ENCODE results near the gene ARHGAP9. TPM values are rescaled to one million over a fixed set of nuclear protein-coding genes. Genes with fewer than 3 reads are reported as not detected.

ARHGAP9 gene
- total RNA-seq, 1 donor from 2014 or later: 102 TPM

- Mint-ChIP-seq H3K27ac (no peak overlapping the region), H3K9me3 (no peaks in the 10 kb centered on the region), H3K27me3 (ENCODE audit: insufficient read depth) (peaks cover 21% of the 10 kb centered on the region), H3K36me3 (ENCODE audit: low read depth) (no peaks in the 10 kb centered on the region), H3K4me1 (ENCODE audit: low read depth) (peaks cover 60% of the 10 kb centered on the region), H3K4me3 (peak overlapping the region; percentile 86)
- DNase-seq (ENCODE audit: low spot score): no peak
- intact Hi-C loops (cut with micrococcal nuclease): no loop called here
These were observed 18.3 kb downstream of the ARHGAP9 start for GRCh38 chr12:57461276-57461916.

- DNase-seq (ENCODE audit: low spot score): no peak
- intact Hi-C loops (cut with micrococcal nuclease): no loop called here
These were observed 18.8 kb downstream of the ARHGAP9 start for GRCh38 chr12:57460841-57461275.

GRCh38 chr12:57460468-57460784 is 19.2 kb downstream of the ARHGAP9 start:
- no peaks in the 10 kb centered on the region for H3K36me3 Mint-ChIP-seq (ENCODE audit: low read depth)
- peak overlapping the region; percentile 34 for H3K27ac Mint-ChIP-seq
- peaks cover 68% of the 10 kb centered on the region for H3K4me1 Mint-ChIP-seq (ENCODE audit: low read depth)
- H3K27me3 Mint-ChIP-seq (ENCODE audit: insufficient read depth): peaks cover 21% of the 10 kb centered on the region
- intact Hi-C loops (cut with micrococcal nuclease): no loop called here
- DNase-seq (ENCODE audit: low spot score): no peak
- H3K9me3 Mint-ChIP-seq: no peaks in the 10 kb centered on the region
- H3K4me3 Mint-ChIP-seq: peak overlapping the region; percentile 85

More at GRCh38 chr12:57460841-57461275, 18.8 kb downstream of the ARHGAP9 start:
- H3K27ac Mint-ChIP-seq: no peak overlapping the region
- H3K9me3 Mint-ChIP-seq: no peaks in the 10 kb centered on the region
- H3K4me1 Mint-ChIP-seq (ENCODE audit: low read depth): peaks cover 65% of the 10 kb centered on the region
- H3K4me3 Mint-ChIP-seq: peak overlapping the region; percentile 85
- H3K27me3 Mint-ChIP-seq (ENCODE audit: insufficient read depth): peaks cover 21% of the 10 kb centered on the region
- H3K36me3 Mint-ChIP-seq (ENCODE audit: low read depth): no peaks in the 10 kb centered on the region

- peak within 1 kb of the TSS; percentile 93 for H3K27ac Mint-ChIP-seq
- peaks cover 66% of the 10 kb centered on the region for H3K4me1 Mint-ChIP-seq (ENCODE audit: low read depth)
- peaks cover 21% of the 10 kb centered on the region for H3K27me3 Mint-ChIP-seq (ENCODE audit: insufficient read depth)
- no peak for DNase-seq (ENCODE audit: low spot score)
- intact Hi-C loops (cut with micrococcal nuclease): loop anchor here (1.0 kb wide), 9 partner anchors 27 to 247 kb away; partner anchors contain the start of genes DCTN2, DDIT3 and R3HDM2
- peak within 1 kb of the TSS; percentile 94 for H3K4me3 Mint-ChIP-seq
- no peaks in the 10 kb centered on the region for H3K36me3 Mint-ChIP-seq (ENCODE audit: low read depth)
- no peaks in the 10 kb centered on the region for H3K9me3 Mint-ChIP-seq
These were observed 19.8 kb downstream of the ARHGAP9 start, which contains the start of gene GLI1 for GRCh38 chr12:57459750-57460467. Gene GLI1, plus strand, starts transcription at chr12:57459785. Its CDS starts 3,907 bp downstream, at chr12:57463692.

GRCh38 chr12:57459055-57459749 is 20.5 kb downstream of the ARHGAP9 start:
- no peaks in the 10 kb centered on the region for H3K36me3 Mint-ChIP-seq (ENCODE audit: low read depth)

GRCh38 chr12:57458665-57459054 is 21.0 kb downstream of the ARHGAP9 start:
- H3K27me3 Mint-ChIP-seq (ENCODE audit: insufficient read depth): peaks cover 19% of the 10 kb centered on the region
- no peaks in the 10 kb centered on the region for H3K36me3 Mint-ChIP-seq (ENCODE audit: low read depth)
- peak overlapping the region; percentile 93 for H3K27ac Mint-ChIP-seq
- peak overlapping the region; percentile 94 for H3K4me3 Mint-ChIP-seq
- intact Hi-C loops (cut with micrococcal nuclease): loop anchor here (1.0 kb wide), 9 partner anchors 27 to 245 kb away; partner anchors contain the start of genes DCTN2, DDIT3 and R3HDM2
- no peaks in the 10 kb centered on the region for H3K9me3 Mint-ChIP-seq
- no peak for DNase-seq (ENCODE audit: low spot score)
- H3K4me1 Mint-ChIP-seq (ENCODE audit: low read depth): peaks cover 54% of the 10 kb centered on the region

More at GRCh38 chr12:57459055-57459749, 20.5 kb downstream of the ARHGAP9 start:
- Mint-ChIP-seq H3K4me3 (peak overlapping the region; percentile 94), H3K4me1 (ENCODE audit: low read depth) (peaks cover 60% of the 10 kb centered on the region), H3K27me3 (ENCODE audit: insufficient read depth) (peaks cover 21% of the 10 kb centered on the region), H3K9me3 (no peaks in the 10 kb centered on the region), H3K27ac (peak overlapping the region; percentile 93)
- DNase-seq (ENCODE audit: low spot score): peak; percentile 90
- intact Hi-C loops (cut with micrococcal nuclease): loop anchor here (1.0 kb wide), 9 partner anchors 28 to 246 kb away; partner anchors contain the start of genes DCTN2, DDIT3 and R3HDM2

- no peaks in the 10 kb centered on the region for H3K9me3 Mint-ChIP-seq
- intact Hi-C loops (cut with micrococcal nuclease): no loop called here
- DNase-seq (ENCODE audit: low spot score): no peak
- peaks cover 17% of the 10 kb centered on the region for H3K27me3 Mint-ChIP-seq (ENCODE audit: insufficient read depth)
- no peaks in the 10 kb centered on the region for H3K36me3 Mint-ChIP-seq (ENCODE audit: low read depth)
- peak overlapping the region; percentile 22 for H3K27ac Mint-ChIP-seq
- peaks cover 45% of the 10 kb centered on the region for H3K4me1 Mint-ChIP-seq (ENCODE audit: low read depth)
- no peak overlapping the region for H3K4me3 Mint-ChIP-seq
These were observed 22.8 kb downstream of the ARHGAP9 start for GRCh38 chr12:57456737-57457490.

GRCh38 chr12:57456145-57456700 is 23.4 kb downstream of the ARHGAP9 start:
- Mint-ChIP-seq H3K4me3 (peak overlapping the region; percentile 73), H3K4me1 (ENCODE audit: low read depth) (peaks cover 39% of the 10 kb centered on the region), H3K27me3 (ENCODE audit: insufficient read depth) (peaks cover 12% of the 10 kb centered on the region), H3K9me3 (no peaks in the 10 kb centered on the region), H3K36me3 (ENCODE audit: low read depth) (no peaks in the 10 kb centered on the region), H3K27ac (peak overlapping the region; percentile 34)
- intact Hi-C loops (cut with micrococcal nuclease): no loop called here
- DNase-seq (ENCODE audit: low spot score): no peak

- Mint-ChIP-seq H3K36me3 (ENCODE audit: low read depth) (no peaks in the 10 kb centered on the region), H3K9me3 (no peaks in the 10 kb centered on the region), H3K27me3 (ENCODE audit: insufficient read depth) (peaks cover 8% of the 10 kb centered on the region), H3K4me1 (ENCODE audit: low read depth) (peaks cover 33% of the 10 kb centered on the region), H3K27ac (no peak overlapping the region), H3K4me3 (peak overlapping the region; percentile 73)
- no peak for DNase-seq (ENCODE audit: low spot score)
- intact Hi-C loops (cut with micrococcal nuclease): no loop called here
These were observed 24.1 kb downstream of the ARHGAP9 start for GRCh38 chr12:57455374-57456144.

- peaks cover 27% of the 10 kb centered on the region for H3K4me1 Mint-ChIP-seq (ENCODE audit: low read depth)
- peaks cover 4% of the 10 kb centered on the region for H3K27me3 Mint-ChIP-seq (ENCODE audit: insufficient read depth)
- no peaks in the 10 kb centered on the region for H3K36me3 Mint-ChIP-seq (ENCODE audit: low read depth)
- intact Hi-C loops (cut with micrococcal nuclease): no loop called here
- DNase-seq (ENCODE audit: low spot score): no peak
- peak within 1 kb of the TSS; percentile 73 for H3K4me3 Mint-ChIP-seq
- peak within 1 kb of the TSS; percentile 34 for H3K27ac Mint-ChIP-seq
- no peaks in the 10 kb centered on the region for H3K9me3 Mint-ChIP-seq
These were observed 24.9 kb downstream of the ARHGAP9 start, which contains the start of gene INHBE for GRCh38 chr12:57454566-57455373. Gene INHBE, plus strand, starts transcription at chr12:57455307. Its CDS starts 230 bp downstream, at chr12:57455537.

GRCh38 chr12:57454213-57454565 is 25.5 kb downstream of the ARHGAP9 start:
- intact Hi-C loops (cut with micrococcal nuclease): no loop called here
- H3K4me3 Mint-ChIP-seq: no peak overlapping the region
- H3K36me3 Mint-ChIP-seq (ENCODE audit: low read depth): no peaks in the 10 kb centered on the region
- H3K27me3 Mint-ChIP-seq (ENCODE audit: insufficient read depth): no peaks in the 10 kb centered on the region
- no peak for DNase-seq (ENCODE audit: low spot score)
- peaks cover 21% of the 10 kb centered on the region for H3K4me1 Mint-ChIP-seq (ENCODE audit: low read depth)
- H3K27ac Mint-ChIP-seq: no peak overlapping the region
- H3K9me3 Mint-ChIP-seq: no peaks in the 10 kb centered on the region
